ENCODE data around the gene CFAP119.

CFAP119 gene

GRCh38 chr16:30728321-30728720 lies 33.5 kb downstream of the CFAP119 start:
- no peak for TF ChIP-seq TAF1 (IDR thresholded peaks at IDR 0.05; ENCODE audit: borderline replicate concordance, insufficient read depth, low read length)
- TF ChIP-seq POLR2AphosphoS5 (IDR thresholded peaks at IDR 0.05; ENCODE audit: low read depth, low read length), result no peak
- no peak for TF ChIP-seq REST (IDR thresholded peaks at IDR 0.05; ENCODE audit: insufficient read depth in 1 of 2, low read depth in 2 of 2, low read length in 2 of 2)
- TF ChIP-seq FOXP2 (optimal IDR thresholded peaks at IDR 0.05; ENCODE audit: borderline replicate concordance, extremely low read depth, extremely low read length, insufficient read depth), result no peak
- no peak for TF ChIP-seq SIN3A (IDR thresholded peaks at IDR 0.05; ENCODE audit: borderline replicate concordance, insufficient read depth, low read length)

- TF ChIP-seq REST (IDR thresholded peaks at IDR 0.05; ENCODE audit: insufficient read depth in 1 of 2, low read depth in 2 of 2, low read length in 2 of 2) (no peak), POLR2AphosphoS5 (IDR thresholded peaks at IDR 0.05; ENCODE audit: low read depth, low read length) (no peak), SIN3A (IDR thresholded peaks at IDR 0.05; ENCODE audit: borderline replicate concordance, insufficient read depth, low read length) (no peak), TAF1 (IDR thresholded peaks at IDR 0.05; ENCODE audit: borderline replicate concordance, insufficient read depth, low read length) (no peak), FOXP2 (optimal IDR thresholded peaks at IDR 0.05; ENCODE audit: borderline replicate concordance, extremely low read depth, extremely low read length, insufficient read depth) (no peak)
Observed at GRCh38 chr16:30725418-30725792, 36.5 kb downstream of the CFAP119 start.

DNA sequence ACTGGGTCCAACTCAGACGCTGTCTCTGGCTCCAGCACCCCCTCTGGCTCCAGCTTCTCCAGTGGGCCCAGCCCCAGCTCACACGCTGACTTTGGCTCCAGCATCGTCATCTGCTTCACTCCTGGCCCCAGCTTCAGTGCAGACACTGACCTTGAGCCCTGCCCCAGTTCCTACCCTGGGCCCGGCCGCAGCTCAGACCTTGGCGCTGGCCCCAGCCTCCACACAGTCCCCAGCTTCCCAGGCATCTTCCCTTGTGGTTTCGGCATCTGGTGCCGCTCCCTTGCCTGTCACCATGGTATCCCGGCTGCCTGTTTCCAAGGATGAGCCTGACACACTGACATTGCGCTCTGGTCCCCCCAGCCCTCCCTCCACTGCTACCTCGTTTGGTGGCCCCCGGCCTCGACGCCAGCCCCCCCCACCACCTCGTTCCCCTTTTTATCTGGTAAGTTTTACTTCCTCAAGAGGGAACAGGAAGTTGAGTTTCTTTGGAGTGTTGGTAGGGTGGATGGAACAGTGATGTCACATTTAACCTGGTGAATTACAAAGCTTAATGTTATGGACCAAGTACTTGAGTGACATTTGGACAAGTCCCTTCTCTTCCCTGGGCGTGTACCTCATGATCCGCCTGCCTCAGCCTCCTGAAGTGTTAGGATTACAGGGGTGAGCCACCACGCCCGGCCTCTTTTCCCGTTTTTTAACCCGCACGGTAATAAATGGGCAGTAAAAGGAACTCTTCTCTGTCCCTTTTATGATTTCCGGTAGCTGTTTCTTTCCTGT lies 37.0 kb downstream of the CFAP119 start:
- TF ChIP-seq REST (IDR thresholded peaks at IDR 0.05; ENCODE audit: insufficient read depth in 1 of 2, low read depth in 2 of 2, low read length in 2 of 2) (no peak), POLR2AphosphoS5 (IDR thresholded peaks at IDR 0.05; ENCODE audit: low read depth, low read length) (no peak), TAF1 (IDR thresholded peaks at IDR 0.05; ENCODE audit: borderline replicate concordance, insufficient read depth, low read length) (no peak), FOXP2 (optimal IDR thresholded peaks at IDR 0.05; ENCODE audit: borderline replicate concordance, extremely low read depth, extremely low read length, insufficient read depth) (no peak), SIN3A (IDR thresholded peaks at IDR 0.05; ENCODE audit: borderline replicate concordance, insufficient read depth, low read length) (no peak)

DNA sequence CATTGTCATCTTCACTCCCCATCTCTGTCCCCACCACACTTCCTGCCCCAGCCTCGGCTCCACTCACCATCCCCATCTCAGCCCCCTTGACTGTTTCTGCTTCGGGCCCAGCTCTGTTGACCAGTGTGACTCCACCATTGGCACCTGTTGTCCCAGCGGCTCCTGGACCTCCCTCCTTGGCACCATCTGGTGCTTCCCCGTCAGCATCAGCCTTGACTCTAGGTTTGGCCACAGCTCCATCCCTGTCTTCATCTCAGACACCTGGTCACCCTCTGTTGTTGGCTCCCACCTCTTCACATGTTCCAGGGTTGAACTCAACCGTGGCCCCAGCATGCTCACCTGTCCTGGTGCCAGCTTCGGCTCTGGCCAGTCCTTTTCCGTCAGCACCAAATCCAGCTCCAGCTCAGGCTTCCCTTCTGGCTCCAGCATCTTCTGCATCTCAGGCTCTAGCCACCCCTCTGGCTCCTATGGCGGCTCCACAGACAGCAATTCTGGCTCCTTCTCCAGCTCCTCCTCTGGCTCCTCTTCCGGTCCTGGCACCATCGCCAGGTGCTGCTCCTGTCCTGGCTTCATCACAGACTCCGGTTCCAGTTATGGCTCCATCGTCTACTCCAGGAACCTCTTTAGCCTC lies 38.0 kb downstream of the CFAP119 start:
- no peak for TF ChIP-seq POLR2AphosphoS5 (IDR thresholded peaks at IDR 0.05; ENCODE audit: low read depth, low read length)
- no peak for TF ChIP-seq SIN3A (IDR thresholded peaks at IDR 0.05; ENCODE audit: borderline replicate concordance, insufficient read depth, low read length)
- no peak for TF ChIP-seq FOXP2 (optimal IDR thresholded peaks at IDR 0.05; ENCODE audit: borderline replicate concordance, extremely low read depth, extremely low read length, insufficient read depth)
- TF ChIP-seq REST (IDR thresholded peaks at IDR 0.05; ENCODE audit: insufficient read depth in 1 of 2, low read depth in 2 of 2, low read length in 2 of 2), result no peak
- no peak for TF ChIP-seq TAF1 (IDR thresholded peaks at IDR 0.05; ENCODE audit: borderline replicate concordance, insufficient read depth, low read length)
